GM23248 (cell line): ENCODE results near the gene PDE4B. TPM values are rescaled to one million over a fixed set of nuclear protein-coding genes. Genes with fewer than 3 reads are reported as not detected.

ENCODE experiments used
- DNase-seq: peaks from one replicate; pipeline ENCODE4 v3.0.0-alpha.2; 2015
- H2AFZ ChIP-seq: fragments of 200-600 bp; sonication (generic); 2 replicates; pipeline ENCODE4 v1.6.1; 2016; ENCODE audit warnings: antibody characterized with exemption
- H3F3A ChIP-seq: fragments of 200-600 bp; sonication (generic); 2 replicates; pipeline ENCODE4 v1.6.1; 2016; ENCODE audit warnings: mild to moderate bottlenecking, antibody characterized with exemption, mixed run types; ENCODE audit not compliant: insufficient read depth
- H3K27ac ChIP-seq: fragments of 200-600 bp; sonication (generic); 2 replicates; pipeline ENCODE4 v1.5.1; 2016; ENCODE audit warnings: mild to moderate bottlenecking
- H3K27me3 ChIP-seq: fragments of 200-600 bp; sonication (generic); replicated peaks from 2 replicates; pipeline ENCODE4 v1.6.1; 2016; ENCODE audit warnings: mild to moderate bottlenecking; ENCODE audit not compliant: insufficient read depth
- H3K36me3 ChIP-seq: fragments of 200-600 bp; sonication (generic); 2 replicates; pipeline ENCODE4 v1.6.1; 2016; ENCODE audit warnings: low read depth, mild to moderate bottlenecking
- H3K4me1 ChIP-seq: fragments of 200-600 bp; sonication (generic); 2 replicates; pipeline ENCODE4 v1.6.1; 2016; ENCODE audit warnings: mild to moderate bottlenecking; ENCODE audit not compliant: insufficient read depth
- H3K4me2 ChIP-seq: fragments of 200-600 bp; sonication (generic); one replicate; pipeline ENCODE4 v1.6.1; 2016; ENCODE audit warnings: mild to moderate bottlenecking; ENCODE audit not compliant: unreplicated experiment
- H3K4me3 ChIP-seq: fragments of 200-600 bp; sonication (generic); 2 replicates; pipeline ENCODE4 v1.5.1; 2016; ENCODE audit warnings: mild to moderate bottlenecking
- H3K79me2 ChIP-seq: fragments of 200-600 bp; sonication (generic); 2 replicates; pipeline ENCODE4 v1.6.1; 2016; ENCODE audit warnings: mild to moderate bottlenecking; ENCODE audit not compliant: insufficient read depth
- H3K9ac ChIP-seq: fragments of 200-600 bp; sonication (generic); 2 replicates; pipeline ENCODE4 v1.6.1; 2016; ENCODE audit warnings: mild to moderate bottlenecking
- H3K9me2 ChIP-seq: fragments of 200-600 bp; sonication (generic); 2 replicates; pipeline ENCODE4 v1.6.1; 2016; ENCODE audit warnings: mixed run types, mild to moderate bottlenecking, moderate library complexity; ENCODE audit not compliant: insufficient read depth
- H3K9me3 ChIP-seq: fragments of 200-600 bp; sonication (generic); one replicate; pipeline ENCODE4 v1.6.1; 2017; ENCODE audit warnings: low read depth
- H4K20me1 ChIP-seq: fragments of 200-600 bp; sonication (generic); 2 replicates; pipeline ENCODE4 v1.6.0; 2016; ENCODE audit not compliant: insufficient read depth
- EZH2 ChIP-seq: fragments of 200-600 bp; sonication (generic); IDR thresholded peaks from 2 replicates; pipeline ENCODE4 v1.6.1; 2018; ENCODE audit warnings: antibody characterized with exemption, mild to moderate bottlenecking; ENCODE audit not compliant: insufficient read depth, poor library complexity, severe bottlenecking
- EZH2phosphoT487 ChIP-seq: fragments of 200-600 bp; sonication (generic); IDR thresholded peaks from 2 replicates; pipeline ENCODE4 v1.6.1; 2018; ENCODE audit warnings: antibody characterized with exemption, moderate library complexity, mild to moderate bottlenecking, low read depth; ENCODE audit not compliant: insufficient read depth
- WGBS, 2 experiments: methylation state at CpG; one replicate each; pipeline ENCODE4 v1.1.6; 2015 to 2017; ENCODE audit warnings: low lambda C conversion rate in 2 of 2, low coverage in 1 of 2; ENCODE audit errors: missing lambda C conversion rate in 2 of 2; 5-methylcytosine and 5-hydroxymethylcytosine counted together
- in situ Hi-C: fragments of 300-500 bp; cut with MboI; formaldehyde crosslinking; loops from 2 replicates; pipeline ENCODE4 v1.15.0; 2020
- polyA plus RNA-seq: library from polyadenylated mRNA; unstranded; fragments of >200 nt; fragmentation: Nextera tagmentation; extraction: Ambion mirVana; gene quantifications from 2 replicates; pipeline ENCODE4 v1.2.1, GENCODE V29; 2016
- total RNA-seq: library from RNA; depleted of rRNA; stranded (reverse); fragments of >200 nt; shearing (Covaris generic); gene quantifications from 2 replicates; pipeline ENCODE4 v1.2.3, GENCODE V29; 2014

PDE4B gene
- total and polyA plus RNA-seq, 2 experiments from 2014 or later: 19.9 to 36.2 TPM

GRCh38 chr1:65830306-65830705 lies 37.6 kb downstream of the PDE4B start:
- H3K9ac ChIP-seq: no peak overlapping the region
- H3K9me3 ChIP-seq: no peaks in the 10 kb centered on the region
- TF ChIP-seq EZH2phosphoT487 (no peak), EZH2 (no peak)
- H3K27ac ChIP-seq: no peak overlapping the region
- no peak overlapping the region for H3K4me3 ChIP-seq
- H4K20me1 ChIP-seq: no peaks in the 10 kb centered on the region
- H3K4me2 ChIP-seq: no peak overlapping the region
- no peak overlapping the region for H2AFZ ChIP-seq
- WGBS, 2 experiments: 55% methylated on average over 1 of the region's 1 CpG
- H3K4me1 ChIP-seq: peaks cover 57% of the 10 kb centered on the region
- no peak for DNase-seq
- no peaks in the 10 kb centered on the region for H3K27me3 ChIP-seq
- H3K9me2 ChIP-seq: peaks cover 4% of the 10 kb centered on the region; the same call in 1 of the 2 replicates
- no peaks in the 10 kb centered on the region for H3K79me2 ChIP-seq
- H3K36me3 ChIP-seq: no peaks in the 10 kb centered on the region
- in situ Hi-C loops: no loop called here
- peaks cover 51% of the 10 kb centered on the region for H3F3A ChIP-seq

DNA sequence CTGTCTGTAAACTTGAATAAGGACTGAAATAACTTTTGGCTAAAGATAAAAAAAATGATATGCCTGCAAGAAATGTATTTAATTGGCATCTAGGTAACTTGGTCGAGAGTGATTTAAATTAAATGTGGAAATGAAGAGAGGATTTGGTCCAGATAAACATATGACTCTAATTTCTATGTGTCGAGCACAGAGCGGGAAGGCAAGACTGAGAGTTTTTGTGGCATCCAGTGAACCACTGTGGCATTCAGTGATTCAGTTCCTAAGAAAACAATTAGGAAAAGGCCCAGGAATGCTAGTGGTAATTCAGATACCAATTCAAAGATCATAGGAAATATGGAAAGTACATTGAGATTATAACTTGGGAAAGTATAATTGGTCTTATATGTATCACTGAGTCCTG lies 39.6 kb downstream of the PDE4B start:
- peak; percentile 70 for DNase-seq
- Histone ChIP-seq H3K4me2 (peak overlapping the region; percentile 52), H2AFZ (peak overlapping the region; percentile 19), H3K27me3 (no peaks in the 10 kb centered on the region), H3K9me2 (peaks cover 4% of the 10 kb centered on the region; the same call in 1 of the 2 replicates), H3K36me3 (no peaks in the 10 kb centered on the region), H3K4me3 (peak overlapping the region; percentile 2; the same call in 1 of the 2 replicates), H3K79me2 (no peaks in the 10 kb centered on the region), H3K9ac (no peak overlapping the region), H3K4me1 (peaks cover 38% of the 10 kb centered on the region), H3F3A (peaks cover 32% of the 10 kb centered on the region), H4K20me1 (no peaks in the 10 kb centered on the region), H3K9me3 (no peaks in the 10 kb centered on the region), H3K27ac (peak overlapping the region; percentile 39)
- TF ChIP-seq EZH2phosphoT487: no peak
- no peak for TF ChIP-seq EZH2
- WGBS, 2 experiments: 12 to 18% methylated on average over 3 of the region's 3 CpGs
- in situ Hi-C loops: no loop called here

DNA sequence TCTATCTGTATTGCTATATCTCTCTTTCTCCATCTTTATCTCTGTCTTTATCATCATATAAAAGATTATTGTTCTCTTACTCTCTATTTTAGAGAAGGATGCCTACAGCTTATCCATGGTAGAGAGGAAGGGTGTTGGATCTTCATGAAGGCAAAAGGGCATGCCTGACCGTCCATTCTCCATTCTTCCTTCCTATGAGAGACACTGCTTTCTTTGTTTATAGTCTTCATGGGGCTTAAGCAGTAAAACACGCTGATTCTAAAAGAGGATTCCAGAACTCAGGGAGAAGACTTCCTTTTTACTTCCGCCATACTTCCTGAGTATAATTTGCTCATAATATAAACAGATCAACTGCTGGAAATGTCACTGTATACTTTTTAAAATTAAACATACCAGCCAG lies 44.0 kb downstream of the PDE4B start:
- H3K4me1 ChIP-seq: peaks cover 16% of the 10 kb centered on the region
- in situ Hi-C loops: no loop called here
- no peak overlapping the region for H3K4me3 ChIP-seq
- DNase-seq: no peak
- no peak overlapping the region for H3K9ac ChIP-seq
- H3F3A ChIP-seq: peaks cover 17% of the 10 kb centered on the region
- 90 to 91% methylated on average over 3 of the region's 3 CpGs for WGBS, 2 experiments
- no peaks in the 10 kb centered on the region for H3K27me3 ChIP-seq
- no peaks in the 10 kb centered on the region for H3K9me3 ChIP-seq
- no peaks in the 10 kb centered on the region for H3K79me2 ChIP-seq
- TF ChIP-seq EZH2phosphoT487 (no peak), EZH2 (no peak)
- no peaks in the 10 kb centered on the region for H3K36me3 ChIP-seq
- H2AFZ ChIP-seq: no peak overlapping the region
- H3K27ac ChIP-seq: no peak overlapping the region
- H4K20me1 ChIP-seq: no peaks in the 10 kb centered on the region
- H3K4me2 ChIP-seq: no peak overlapping the region
- H3K9me2 ChIP-seq: no peaks in the 10 kb centered on the region; the same call in 1 of the 2 replicates

DNA sequence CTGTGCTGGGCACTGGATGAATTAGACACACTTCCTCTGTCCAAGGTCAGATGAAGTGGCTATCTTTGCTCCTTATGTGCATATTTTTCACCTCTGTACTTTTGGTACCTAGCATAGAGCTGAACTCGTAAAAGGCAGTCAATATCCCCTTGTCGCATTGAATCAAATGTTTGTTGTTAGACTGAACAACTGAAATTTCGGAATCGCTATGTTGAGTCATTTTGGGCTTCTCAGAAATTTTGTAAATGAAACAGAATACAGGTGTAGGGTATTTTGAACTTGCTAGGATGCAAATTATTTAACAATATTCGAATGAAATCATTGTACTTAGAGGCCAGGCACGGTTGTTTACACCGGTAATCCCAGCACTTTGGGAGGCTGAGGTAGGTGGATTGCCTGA lies 48.0 kb downstream of the PDE4B start:
- no peak for TF ChIP-seq EZH2phosphoT487
- TF ChIP-seq EZH2: no peak
- Histone ChIP-seq H4K20me1 (no peaks in the 10 kb centered on the region), H3K4me1 (no peaks in the 10 kb centered on the region), H3K4me3 (no peak overlapping the region), H3K9me3 (no peaks in the 10 kb centered on the region), H3K27ac (no peak overlapping the region), H3K79me2 (no peaks in the 10 kb centered on the region), H3K9me2 (no peaks in the 10 kb centered on the region; the same call in 1 of the 2 replicates), H2AFZ (no peak overlapping the region), H3K27me3 (no peaks in the 10 kb centered on the region), H3K4me2 (no peak overlapping the region), H3K9ac (no peak overlapping the region), H3K36me3 (no peaks in the 10 kb centered on the region), H3F3A (no peaks in the 10 kb centered on the region)
- in situ Hi-C loops: no loop called here
- no peak for DNase-seq
- WGBS, 2 experiments: 83% methylated on average over 7 of the region's 7 CpGs

- H3K27ac ChIP-seq: no peak overlapping the region
- in situ Hi-C loops: no loop called here
- no peaks in the 10 kb centered on the region for H4K20me1 ChIP-seq
- H3K9ac ChIP-seq: no peak overlapping the region
- no peaks in the 10 kb centered on the region for H3F3A ChIP-seq
- TF ChIP-seq EZH2phosphoT487 (no peak), EZH2 (no peak)
- H3K4me1 ChIP-seq: no peaks in the 10 kb centered on the region
- no peak for DNase-seq
- H3K27me3 ChIP-seq: no peaks in the 10 kb centered on the region
- H3K36me3 ChIP-seq: no peaks in the 10 kb centered on the region
- no peak overlapping the region for H3K4me3 ChIP-seq
- H3K4me2 ChIP-seq: no peak overlapping the region
- H3K9me2 ChIP-seq: no peaks in the 10 kb centered on the region; the same call in 1 of the 2 replicates
- 74 to 81% methylated on average over 4 of the region's 4 CpGs for WGBS, 2 experiments
- H3K9me3 ChIP-seq: no peaks in the 10 kb centered on the region
- no peaks in the 10 kb centered on the region for H3K79me2 ChIP-seq
- 0 out of 2 replicates have a peak overlapping the region, but pooled peaks have one; percentile 31 for H2AFZ ChIP-seq
Measured at GRCh38 chr1:65844296-65844695, 51.6 kb downstream of the PDE4B start.
